Activated CD4-positive, alpha-beta T cell treated with anti-CD3 and anti-CD28 coated beads for 48 hours (primary cell): Measurements from ENCODE around the gene CAPS.

Experiments used
- DNase-seq: peaks from one replicate; pipeline ENCODE4 v3.0.0-alpha.2; 2020

The CAPS gene

GRCh38 chr19:5935473-5936291, 21.6 kb downstream of the CAPS start:
- DNase-seq = no peak

GRCh38 chr19:5936292-5936592, 22.2 kb downstream of the CAPS start:
- DNase-seq = no peak

GRCh38 chr19:5937550-5937949, 23.5 kb downstream of the CAPS start:
- no peak for DNase-seq

GRCh38 chr19:5940260-5941208, 26.5 kb downstream of the CAPS start:
- no peak for DNase-seq

- no peak for DNase-seq
Observed at GRCh38 chr19:5941673-5942072, 27.6 kb downstream of the CAPS start.

GRCh38 chr19:5943045-5943444, 29.0 kb downstream of the CAPS start:
- no peak for DNase-seq

GRCh38 chr19:5943623-5944022, 29.6 kb downstream of the CAPS start:
- DNase-seq = no peak

- DNase-seq = no peak
Observed at GRCh38 chr19:5947435-5947834, 33.4 kb downstream of the CAPS start.

- DNase-seq = peak; percentile 28
Observed at GRCh38 chr19:5948752-5949564, 34.9 kb downstream of the CAPS start.

GRCh38 chr19:5949792-5950305, 35.8 kb downstream of the CAPS start:
- peak; percentile 54 for DNase-seq

GRCh38 chr19:5950741-5951140, 36.7 kb downstream of the CAPS start:
- DNase-seq = no peak

GRCh38 chr19:5951338-5951861, 37.3 kb downstream of the CAPS start:
- DNase-seq = no peak

- DNase-seq = no peak
Observed at GRCh38 chr19:5952193-5953029, 38.4 kb downstream of the CAPS start.

- DNase-seq = no peak
Observed at GRCh38 chr19:5953030-5953589, 39.1 kb downstream of the CAPS start.

- peak; percentile 64 for DNase-seq
Observed at GRCh38 chr19:5953680-5954213, 39.7 kb downstream of the CAPS start.

GRCh38 chr19:5954293-5954692, 40.2 kb downstream of the CAPS start:
- no peak for DNase-seq

GRCh38 chr19:5955636-5955935, 41.5 kb downstream of the CAPS start:
- DNase-seq = no peak

- no peak for DNase-seq
Observed at GRCh38 chr19:5956323-5956722, 42.3 kb downstream of the CAPS start.

- DNase-seq = no peak
Observed at GRCh38 chr19:5956728-5957127, 42.7 kb downstream of the CAPS start.

- no peak for DNase-seq
Observed at GRCh38 chr19:5957170-5957569, 43.1 kb downstream of the CAPS start.
